Endothelial cell of umbilical vein (primary cell): Measurements from ENCODE around the gene CENPP.

Source experiments
- EZH2 ChIP-seq: IDR thresholded peaks from 2 replicates; pipeline ENCODE4 v1.6.1; 2012; ENCODE audit warnings: borderline replicate concordance, low read depth, mild to moderate bottlenecking, moderate library complexity, low read length, inconsistent platforms; ENCODE audit not compliant: severe bottlenecking
- GATA2 ChIP-seq: IDR thresholded peaks from 2 replicates; pipeline ENCODE4 v1.7.0; 2011; ENCODE audit warnings: low read depth, mild to moderate bottlenecking, moderate library complexity, mixed read lengths, low read length; ENCODE audit not compliant: insufficient read length, insufficient read depth
- JUN ChIP-seq: IDR thresholded peaks from 2 replicates; pipeline ENCODE4 v1.6.1; 2011; ENCODE audit warnings: borderline replicate concordance, low read depth; ENCODE audit not compliant: insufficient read length, insufficient read depth
- POLR2A ChIP-seq: IDR thresholded peaks from 2 replicates; pipeline ENCODE4 v1.6.1; 2012; ENCODE audit warnings: low read depth, mild to moderate bottlenecking, control low read depth, low read length
- POLR2AphosphoS5 ChIP-seq: IDR thresholded peaks from 2 replicates; pipeline ENCODE4 v1.6.1; 2012; ENCODE audit warnings: low read depth, mild to moderate bottlenecking, control low read depth, low read length, moderate library complexity; ENCODE audit not compliant: insufficient read depth
- TF ChIP-seq, protein P1 (sequence below), 2 donors: IDR thresholded peaks; 1 replicate in 1 of 2; 2 replicates in 1 of 2; pipeline ENCODE4 v1.5.1; 2011; ENCODE audit warnings: low read length in 2 of 2, mild to moderate bottlenecking in 2 of 2, moderate library complexity in 2 of 2, control low read depth in 1 of 2, inconsistent platforms in 1 of 2, low read depth in 1 of 2; ENCODE audit not compliant: insufficient read depth in 1 of 2; ENCODE audit errors: extremely low read depth in 1 of 2
- TF ChIP-seq, protein P2 (sequence below): IDR thresholded peaks from 2 replicates; pipeline ENCODE4 v1.6.1; 2011; ENCODE audit not compliant: insufficient read depth, insufficient read length

DNA sequence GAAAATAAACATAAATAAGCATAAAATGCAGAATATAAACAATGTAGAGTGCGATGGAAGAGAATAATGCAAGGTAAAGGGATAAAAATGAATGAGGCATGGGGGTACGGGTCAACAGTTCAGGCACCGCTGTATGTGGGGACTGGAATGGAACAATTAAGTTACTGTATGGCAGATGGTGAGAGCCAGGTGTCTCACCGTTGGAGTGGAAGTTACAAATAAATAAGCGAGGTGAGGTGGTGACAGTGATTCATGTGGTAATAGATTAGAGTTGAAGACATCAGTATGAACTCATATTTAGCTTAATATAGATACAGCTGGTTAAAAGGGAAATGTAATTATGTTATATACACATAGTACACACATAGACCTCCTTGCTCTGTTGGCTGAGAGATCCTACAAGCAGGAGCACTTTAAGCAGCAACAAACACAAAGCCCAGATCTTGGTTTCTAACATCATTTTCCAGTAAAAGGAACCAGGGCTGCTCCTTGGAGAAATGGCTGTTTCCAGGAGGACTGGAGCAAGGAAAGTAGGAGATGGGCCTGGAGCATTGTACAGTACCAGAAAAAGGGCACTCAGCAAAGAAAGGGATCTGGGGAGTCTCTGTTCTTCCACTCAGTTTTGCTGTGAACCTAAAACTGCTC, 100.9 kb downstream of the CENPP start:
- TF ChIP-seq, protein P1, sequence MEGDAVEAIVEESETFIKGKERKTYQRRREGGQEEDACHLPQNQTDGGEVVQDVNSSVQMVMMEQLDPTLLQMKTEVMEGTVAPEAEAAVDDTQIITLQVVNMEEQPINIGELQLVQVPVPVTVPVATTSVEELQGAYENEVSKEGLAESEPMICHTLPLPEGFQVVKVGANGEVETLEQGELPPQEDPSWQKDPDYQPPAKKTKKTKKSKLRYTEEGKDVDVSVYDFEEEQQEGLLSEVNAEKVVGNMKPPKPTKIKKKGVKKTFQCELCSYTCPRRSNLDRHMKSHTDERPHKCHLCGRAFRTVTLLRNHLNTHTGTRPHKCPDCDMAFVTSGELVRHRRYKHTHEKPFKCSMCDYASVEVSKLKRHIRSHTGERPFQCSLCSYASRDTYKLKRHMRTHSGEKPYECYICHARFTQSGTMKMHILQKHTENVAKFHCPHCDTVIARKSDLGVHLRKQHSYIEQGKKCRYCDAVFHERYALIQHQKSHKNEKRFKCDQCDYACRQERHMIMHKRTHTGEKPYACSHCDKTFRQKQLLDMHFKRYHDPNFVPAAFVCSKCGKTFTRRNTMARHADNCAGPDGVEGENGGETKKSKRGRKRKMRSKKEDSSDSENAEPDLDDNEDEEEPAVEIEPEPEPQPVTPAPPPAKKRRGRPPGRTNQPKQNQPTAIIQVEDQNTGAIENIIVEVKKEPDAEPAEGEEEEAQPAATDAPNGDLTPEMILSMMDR (IDR thresholded peaks at IDR 0.05; ENCODE audit: extremely low read depth in 1 of 2, insufficient read depth in 1 of 2, low read depth in 1 of 2, low read length in 2 of 2): no peak
- TF ChIP-seq POLR2A (no peak), POLR2AphosphoS5 (no peak), EZH2 (no peak), GATA2 (no peak), JUN (no peak)
- TF ChIP-seq, protein P2, sequence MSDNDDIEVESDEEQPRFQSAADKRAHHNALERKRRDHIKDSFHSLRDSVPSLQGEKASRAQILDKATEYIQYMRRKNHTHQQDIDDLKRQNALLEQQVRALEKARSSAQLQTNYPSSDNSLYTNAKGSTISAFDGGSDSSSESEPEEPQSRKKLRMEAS: no peak
